ENCODE results near the gene ZFYVE21.

The ZFYVE21 gene

GRCh38 chr14:103676881-103677675, 38.5 kb upstream of the ZFYVE21 start:
- DNase-seq (ENCODE audit: extremely low read depth, low read depth): no peak
- TF ChIP-seq CTCF (IDR thresholded peaks at IDR 0.05; ENCODE audit: low read depth, low read length, missing control alignments): no peak
- H3K4me3 ChIP-seq (replicated peaks; ENCODE audit: low read depth, low read length): no peak overlapping the region

GRCh38 chr14:103679351-103679750, 36.3 kb upstream of the ZFYVE21 start:
- DNase-seq (ENCODE audit: extremely low read depth, low read depth): peak; percentile 10
- TF ChIP-seq CTCF (IDR thresholded peaks at IDR 0.05; ENCODE audit: low read depth, low read length, missing control alignments): peak; percentile 59
- no peak overlapping the region for H3K4me3 ChIP-seq (replicated peaks; ENCODE audit: low read depth, low read length)

GRCh38 chr14:103680491-103681231, 34.9 kb upstream of the ZFYVE21 start:
- H3K4me3 ChIP-seq (replicated peaks; ENCODE audit: low read depth, low read length): no peak overlapping the region
- DNase-seq (ENCODE audit: extremely low read depth, low read depth): no peak
- TF ChIP-seq CTCF (IDR thresholded peaks at IDR 0.05; ENCODE audit: low read depth, low read length, missing control alignments): no peak

- H3K4me3 ChIP-seq (replicated peaks; ENCODE audit: low read depth, low read length): no peak overlapping the region
- no peak for TF ChIP-seq CTCF (IDR thresholded peaks at IDR 0.05; ENCODE audit: low read depth, low read length, missing control alignments)
- no peak for DNase-seq (ENCODE audit: extremely low read depth, low read depth)
These were observed 32.5 kb upstream of the ZFYVE21 start for GRCh38 chr14:103683139-103683538.

- H3K4me3 ChIP-seq (replicated peaks; ENCODE audit: low read depth, low read length): no peak overlapping the region
- DNase-seq (ENCODE audit: extremely low read depth, low read depth): no peak
- TF ChIP-seq CTCF (IDR thresholded peaks at IDR 0.05; ENCODE audit: low read depth, low read length, missing control alignments): no peak
These were observed 31.1 kb upstream of the ZFYVE21 start for GRCh38 chr14:103684471-103684870.

GRCh38 chr14:103684871-103685270, 30.7 kb upstream of the ZFYVE21 start:
- no peak for TF ChIP-seq CTCF (IDR thresholded peaks at IDR 0.05; ENCODE audit: low read depth, low read length, missing control alignments)
- H3K4me3 ChIP-seq (replicated peaks; ENCODE audit: low read depth, low read length): no peak overlapping the region
- no peak for DNase-seq (ENCODE audit: extremely low read depth, low read depth)
